K562 (cell line): Measurements from ENCODE around the gene EMID1. TPM values are rescaled to one million over a fixed set of nuclear protein-coding genes. Genes with fewer than 3 reads are reported as not detected.

Source experiments
- ATAC-seq: fragments of 200-7000 bp; cut with Tn5 transposase; 3 replicates; pipeline ENCODE4 v1.9.1; 2020; ENCODE audit warnings: moderate library complexity
- BruUV-seq: library from RNA; stranded (reverse); fragments of 400-500 nt; replicated peaks from 2 replicates; lab custom pipeline; 2021; lab: Mats Ljungman, UMichigan
- CTCF ChIA-PET: fragments of 300-600 bp; formaldehyde crosslinking; extraction: SDS; loops from one replicate; lab custom pipeline; 2021; ENCODE audit warnings: low intra/inter-chr PET ratio; lab: Yijun Ruan, JAX
- POLR2A ChIA-PET: fragments of 300-600, 350-650 bp; sonication (Branson Sonifier 250); formaldehyde crosslinking; extraction: SDS; loops from one replicate; lab custom pipeline; 2021; ENCODE audit warnings: antibody characterized with exemption, inconsistent platforms; lab: Yijun Ruan, JAX
- DNase-seq, 4 experiments: peaks; one replicate each; pipeline versions ENCODE4 v3.0.0 to v3.0.0-alpha.2; 2011 to 2018; ENCODE audit warnings: low spot score in 3 of 4, mixed read lengths in 3 of 4; ENCODE audit errors: extremely low read depth in 1 of 4
- FAIRE-seq: peaks from 2 replicates; lab custom pipeline; 2011; peaks lifted over from hg19 to GRCh38; lab: Jason Lieb, UNC
- H2AFZ ChIP-seq: 2 replicates; pipeline ENCODE4 v1.6.0; 2011; ENCODE audit warnings: low read depth, low read length, control low read depth, inconsistent platforms
- H3K27ac ChIP-seq: fragments of 200-600 bp; 3 replicates; pipeline ENCODE4 v1.8.0; 2011; ENCODE audit warnings: low read depth, mild to moderate bottlenecking, control low read depth, inconsistent platforms, low read length, moderate library complexity, mixed read lengths; ENCODE audit errors: extremely low read depth
- H3K27me3 ChIP-seq, 2 experiments: fragments of 300-600 bp in 1 of 2; 2 replicates in 1 of 2; 3 replicates in 1 of 2; pipeline versions ENCODE4 v1.6.0 to v1.8.0; 2011; ENCODE audit warnings: inconsistent platforms in 2 of 2, low read length in 2 of 2, mild to moderate bottlenecking in 1 of 2, mixed read lengths in 1 of 2, moderate library complexity in 1 of 2; ENCODE audit not compliant: control insufficient read depth in 2 of 2, insufficient read depth in 2 of 2
- H3K36me3 ChIP-seq: fragments of 300-600 bp; 3 replicates; pipeline ENCODE4 v1.8.0; 2011; ENCODE audit warnings: mild to moderate bottlenecking, low read length, inconsistent platforms; ENCODE audit not compliant: control insufficient read depth, insufficient read depth
- H3K4me1 ChIP-seq, 2 experiments: fragments of 200-600 bp in 1 of 2; replicated peaks in 1 of 2; 2 replicates in 1 of 2; 3 replicates in 1 of 2; pipeline versions ENCODE4 v1.5.1 to v1.8.0; 2011; ENCODE audit warnings: inconsistent platforms in 2 of 2, low read length in 2 of 2, mild to moderate bottlenecking in 1 of 2, mixed read lengths in 1 of 2, moderate library complexity in 1 of 2; ENCODE audit not compliant: control insufficient read depth in 2 of 2, insufficient read depth in 2 of 2
- H3K4me2 ChIP-seq: 2 replicates; pipeline ENCODE4 v1.6.1; 2011; ENCODE audit warnings: low read length, control low read depth, inconsistent platforms, mixed read lengths; ENCODE audit not compliant: insufficient read depth
- H3K4me3 ChIP-seq: fragments of 200-600 bp; sonication (generic), shearing (Covaris generic); 2 replicates; pipeline ENCODE4 v1.5.1; 2016; ENCODE audit warnings: control low read depth, inconsistent platforms
- H3K79me2 ChIP-seq: fragments of 200-600 bp; 3 replicates; pipeline ENCODE4 v1.8.0; 2011; ENCODE audit warnings: low read length, inconsistent platforms; ENCODE audit not compliant: control insufficient read depth, insufficient read depth
- H3K9ac ChIP-seq, 2 experiments: 2 replicates each; pipeline versions ENCODE4 v1.6.0 to v1.6.1; 2011; ENCODE audit warnings: low read depth in 2 of 2, low read length in 2 of 2, control low read depth in 1 of 2, inconsistent platforms in 1 of 2, mild to moderate bottlenecking in 1 of 2, mixed read lengths in 1 of 2; ENCODE audit not compliant: insufficient read depth in 1 of 2
- H3K9me1 ChIP-seq: one replicate; pipeline ENCODE4 v1.6.0; 2011; ENCODE audit warnings: inconsistent platforms, mild to moderate bottlenecking, low read length, moderate library complexity; ENCODE audit not compliant: control insufficient read depth, insufficient read depth
- H3K9me3 ChIP-seq: replicated peaks from 2 replicates; pipeline ENCODE4 v1.5.1; 2011; ENCODE audit warnings: low read depth, low read length, inconsistent platforms; ENCODE audit not compliant: control insufficient read depth, insufficient read depth
- H4K20me1 ChIP-seq: replicated peaks from 2 replicates; pipeline ENCODE4 v1.6.1; 2011; ENCODE audit warnings: low read length, inconsistent platforms, mixed read lengths; ENCODE audit not compliant: control insufficient read depth, insufficient read depth
- FOXA3 ChIP-seq, 2 experiments: fragments of 450-650 bp in 1 of 2; sonication (generic) in 1 of 2; formaldehyde crosslinking; IDR thresholded peaks in 1 of 2; conservative IDR thresholded peaks in 1 of 2; 2 replicates each; pipeline versions ENCODE4 v1.4.0 to v1.8.0; 2020 to 2022; ENCODE audit warnings: mild to moderate bottlenecking in 2 of 2, missing genetic modification reagents in 1 of 2
- ILK ChIP-seq: fragments of 450-650 bp; IDR thresholded peaks from 2 replicates; pipeline ENCODE4 v1.6.1; 2016; ENCODE audit warnings: missing genetic modification characterization, low read depth, mild to moderate bottlenecking, missing compliant biosample characterization, moderate library complexity, borderline replicate concordance
- PHF20 ChIP-seq: fragments of 450-650 bp; IDR thresholded peaks from 2 replicates; pipeline ENCODE4 v1.6.1; 2018; ENCODE audit not compliant: partially characterized antibody
- SMAD1 ChIP-seq: fragments of 150-350 bp; IDR thresholded peaks from 2 replicates; pipeline ENCODE4 v1.6.1; 2014; ENCODE audit warnings: low read length, low read depth; ENCODE audit not compliant: partially characterized antibody
- ZNF12 ChIP-seq: sonication (generic); formaldehyde crosslinking; IDR thresholded peaks from 2 replicates; pipeline ENCODE4 v1.4.0; 2020; ENCODE audit warnings: mild to moderate bottlenecking, missing genetic modification reagents
- ZNF41 ChIP-seq: fragments of 250-450 bp; sonication (Bioruptor Pico); conservative IDR thresholded peaks from 2 replicates; pipeline ENCODE4 v1.4.0; 2020; ENCODE audit warnings: mild to moderate bottlenecking
- WGBS: fragments of 100-300 bp; shearing (Covaris generic); methylation state at CpG from one replicate; pipeline ENCODE4 v1.1.6; 2016; ENCODE audit warnings: low coverage, mixed read lengths; ENCODE audit not compliant: insufficient coverage; ENCODE audit errors: missing lambda C conversion rate; 5-methylcytosine and 5-hydroxymethylcytosine counted together
- in situ Hi-C: fragments of 300-500 bp; cut with MboI; formaldehyde crosslinking; loops from 4 replicates; pipeline ENCODE4 v1.15.0; 2018; ENCODE audit warnings: inconsistent platforms, mixed read lengths
- intact Hi-C: fragments of 100-400 bp; cut with micrococcal nuclease; formaldehyde crosslinking; loops from 2 replicates; pipeline ENCODE4 v1.14.2; 2022
- polyA plus RNA-seq, 8 experiments: library from polyadenylated mRNA; depleted of rRNA in 4 of 8; stranded (reverse) in 5 of 8; unstranded in 3 of 8; fragments of >200 nt; fragmentation: Nextera tagmentation in 2 of 8; fragmentation: Illumina TruSeq in 1 of 8; extraction: Ambion mirVana in 2 of 8; extraction: Trizol in 1 of 8; gene quantifications; 2 replicates each; pipeline versions ENCODE4 v1.2.1 to v1.2.3, GENCODE V29; 2011 to 2014; ENCODE audit warnings: inconsistent platforms in 1 of 8, missing spikeins in 1 of 8
- total RNA-seq, 7 experiments: library from RNA; depleted of rRNA in 6 of 7; stranded (reverse); fragments of >200 nt in 6 of 7; fragmentation: Illumina TruSeq in 2 of 7; extraction: Trizol in 2 of 7; gene quantifications; 2 replicates each; pipeline versions ENCODE4 v1.2.1 to v1.2.3, GENCODE V29; 2011 to 2021; ENCODE audit warnings: low replicate concordance in 1 of 7
- TF ChIP-seq, protein P1 (sequence below): fragments of 250-450 bp; sonication (Bioruptor Pico); IDR thresholded peaks from 2 replicates; pipeline ENCODE4 v1.4.0; 2020

Gene EMID1
- total and polyA plus RNA-seq, 9 of the 15 experiments (the other 6 are each of a cell fraction or from before 2014, with no cell fraction given), result 0.15 to 7.2 (median 2.7) TPM

DNA sequence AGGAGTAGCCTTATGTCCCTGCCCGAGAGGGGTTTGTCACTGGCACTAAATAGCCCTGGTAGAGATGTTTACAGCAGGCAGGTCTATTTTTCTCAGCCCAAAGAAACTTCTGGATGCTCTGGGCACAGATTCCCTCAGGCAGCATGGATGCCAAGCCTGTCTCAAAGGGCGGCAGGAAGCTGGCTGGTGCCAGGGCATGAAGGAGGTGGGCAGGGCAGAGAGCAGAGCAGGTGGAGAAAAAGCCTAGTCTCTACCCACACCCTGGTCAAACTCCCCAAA, 96.6 kb downstream of the EMID1 start:
- BruUV-seq, result no TSS peak
- Histone ChIP-seq H2AFZ (no peak overlapping the region), H3K9ac (no peak overlapping the region), H3K27ac (no peak overlapping the region), H3K9me3 (no peaks in the 10 kb centered on the region), H3K79me2 (peaks cover 4% of the 10 kb centered on the region), H3K4me2 (no peak overlapping the region), H3K27me3 (no peaks in the 10 kb centered on the region), H3K4me3 (no peak overlapping the region), H4K20me1 (no peaks in the 10 kb centered on the region; the same call in 1 of the 2 replicates), H3K9me1 (no peaks in the 10 kb centered on the region), H3K36me3 (peaks cover 31% of the 10 kb centered on the region), H3K4me1 (peaks cover 7 to 55% of the 10 kb centered on the region in 2 experiments)
- DNase-seq, result no peak
- WGBS, result 96% methylated on average over 2 of the region's 2 CpGs
- POLR2A ChIA-PET, result interaction anchor here (0.6 to 2.1 kb wide), 2 partner anchors 8 to 16 kb away, joined by 3 to 9 read pairs; no protein-coding TSS in a partner anchor
- TF ChIP-seq ILK (tag) (no peak), FOXA3 (CRISPR knock-in tag; conservative IDR thresholded peaks at IDR 0.05 in 1 of 2, IDR thresholded peaks at IDR 0.05 in 1 of 2) (no peak), SMAD1 (no peak), ZNF12 (CRISPR knock-in tag) (no peak), ZNF41 (CRISPR knock-in tag) (no peak), PHF20 (no peak)
- TF ChIP-seq, protein P1, sequence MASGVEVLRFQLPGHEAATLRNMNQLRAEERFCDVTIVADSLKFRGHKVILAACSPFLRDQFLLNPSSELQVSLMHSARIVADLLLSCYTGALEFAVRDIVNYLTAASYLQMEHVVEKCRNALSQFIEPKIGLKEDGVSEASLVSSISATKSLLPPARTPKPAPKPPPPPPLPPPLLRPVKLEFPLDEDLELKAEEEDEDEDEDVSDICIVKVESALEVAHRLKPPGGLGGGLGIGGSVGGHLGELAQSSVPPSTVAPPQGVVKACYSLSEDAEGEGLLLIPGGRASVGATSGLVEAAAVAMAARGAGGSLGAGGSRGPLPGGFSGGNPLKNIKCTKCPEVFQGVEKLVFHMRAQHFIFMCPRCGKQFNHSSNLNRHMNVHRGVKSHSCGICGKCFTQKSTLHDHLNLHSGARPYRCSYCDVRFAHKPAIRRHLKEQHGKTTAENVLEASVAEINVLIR (CRISPR knock-in tag), result no peak
- ATAC-seq, result no peak
- CTCF ChIA-PET, result no interaction called here
- in situ Hi-C loops (no loop called here), intact Hi-C loops (no loop called here)
- FAIRE-seq, result no peak
